ENCODE data around the gene DNAJB8.

DNAJB8 gene

DNA sequence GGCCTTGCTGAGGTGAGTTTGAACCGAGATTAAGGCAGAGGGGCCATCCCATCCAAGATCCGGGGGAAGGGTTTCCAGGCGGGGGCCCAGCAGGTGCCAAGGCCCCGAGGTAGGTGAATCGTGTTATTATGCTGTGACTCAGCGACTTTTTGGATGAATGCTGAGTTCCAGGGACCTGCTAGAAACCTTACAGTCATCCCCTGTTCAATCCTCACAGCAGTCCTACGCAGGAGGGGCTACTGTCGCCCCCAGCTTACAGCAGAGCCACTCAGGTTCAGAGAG, 40.9 kb downstream of the DNAJB8 start:
- no peak for TF ChIP-seq CTCF (IDR thresholded peaks at IDR 0.05; ENCODE audit: low read depth, low read length)
- H3K4me3 ChIP-seq (ENCODE audit: low read depth, low read length) = no peak overlapping the region

DNA sequence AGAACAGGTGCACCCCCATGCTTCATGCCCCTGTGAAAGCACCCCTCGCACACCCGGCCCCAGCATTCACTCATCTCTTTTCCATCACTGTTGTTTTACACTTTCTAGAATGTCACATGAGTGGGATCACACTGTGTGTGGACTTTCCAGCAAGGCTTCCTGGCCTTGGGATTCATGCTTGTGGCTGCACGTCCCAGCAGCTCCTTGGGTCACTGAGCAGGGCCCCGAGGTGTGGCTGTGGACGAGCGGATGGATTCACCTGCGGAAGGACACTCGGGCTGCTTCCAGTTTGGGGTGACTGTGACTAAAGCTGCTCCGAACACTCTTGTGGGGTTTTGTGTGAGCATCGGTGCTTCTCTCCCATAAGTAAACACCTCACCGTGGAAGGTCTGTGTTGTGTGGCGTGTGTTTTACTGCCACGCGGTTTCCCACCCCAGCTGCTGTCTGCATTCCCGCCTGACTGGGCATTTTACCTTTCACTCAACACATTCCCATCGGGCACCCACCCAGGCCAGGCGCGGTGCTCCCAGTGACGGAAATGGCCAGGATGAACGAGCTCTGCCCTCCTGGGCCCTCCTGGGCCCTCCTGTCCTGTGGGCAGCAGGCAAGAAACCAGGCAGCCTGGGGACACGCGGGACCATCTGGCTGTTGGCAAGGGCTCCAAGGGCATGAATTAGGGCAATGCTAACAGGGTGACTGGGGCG, 41.4 kb downstream of the DNAJB8 start:
- no peak overlapping the region for H3K4me3 ChIP-seq (ENCODE audit: low read depth, low read length)
- no peak for TF ChIP-seq CTCF (IDR thresholded peaks at IDR 0.05; ENCODE audit: low read depth, low read length)

- no peak for TF ChIP-seq CTCF (IDR thresholded peaks at IDR 0.05; ENCODE audit: low read depth, low read length)
- H3K4me3 ChIP-seq (ENCODE audit: low read depth, low read length) = no peak overlapping the region
These were observed 42.1 kb downstream of the DNAJB8 start for GRCh38 chr3:128424508-128425069.

DNA sequence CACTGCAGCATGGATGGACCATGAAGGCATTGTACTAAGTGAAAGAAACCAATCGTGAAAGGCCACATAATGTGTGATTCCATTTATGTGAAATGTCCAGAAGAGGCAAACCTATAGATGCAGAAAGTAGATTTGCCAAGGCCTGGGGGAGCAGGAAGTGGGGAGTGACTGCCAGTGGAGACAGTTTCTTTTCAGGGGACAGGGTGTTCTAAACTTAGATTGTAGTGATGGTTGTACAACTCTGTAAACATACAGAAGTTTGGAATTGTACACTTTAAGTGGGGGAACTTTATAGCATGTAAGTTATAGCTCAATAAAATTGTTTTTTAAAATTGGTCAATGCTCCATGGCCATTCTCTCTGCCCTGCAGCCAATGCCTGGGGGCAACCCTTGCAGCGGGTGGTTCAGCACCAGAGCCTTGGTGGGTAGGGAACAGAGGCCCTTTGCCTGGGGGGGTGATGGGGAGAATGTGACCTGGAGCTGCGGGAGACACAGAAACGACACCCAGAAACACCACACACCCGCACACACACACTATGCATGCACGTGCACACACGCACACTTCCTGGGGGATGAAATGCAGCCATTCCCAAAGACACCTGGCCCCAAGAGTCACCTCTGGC, 43.1 kb downstream of the DNAJB8 start:
- no peak overlapping the region for H3K4me3 ChIP-seq (ENCODE audit: low read depth, low read length)
- TF ChIP-seq CTCF (IDR thresholded peaks at IDR 0.05; ENCODE audit: low read depth, low read length) = no peak

- no peak overlapping the region for H3K4me3 ChIP-seq (ENCODE audit: low read depth, low read length)
- no peak for TF ChIP-seq CTCF (IDR thresholded peaks at IDR 0.05; ENCODE audit: low read depth, low read length)
These were observed 43.7 kb downstream of the DNAJB8 start for GRCh38 chr3:128422762-128423524.

- H3K4me3 ChIP-seq (ENCODE audit: low read depth, low read length) = no peak overlapping the region
- no peak for TF ChIP-seq CTCF (IDR thresholded peaks at IDR 0.05; ENCODE audit: low read depth, low read length)
These were observed 44.7 kb downstream of the DNAJB8 start for GRCh38 chr3:128421966-128422365.

DNA sequence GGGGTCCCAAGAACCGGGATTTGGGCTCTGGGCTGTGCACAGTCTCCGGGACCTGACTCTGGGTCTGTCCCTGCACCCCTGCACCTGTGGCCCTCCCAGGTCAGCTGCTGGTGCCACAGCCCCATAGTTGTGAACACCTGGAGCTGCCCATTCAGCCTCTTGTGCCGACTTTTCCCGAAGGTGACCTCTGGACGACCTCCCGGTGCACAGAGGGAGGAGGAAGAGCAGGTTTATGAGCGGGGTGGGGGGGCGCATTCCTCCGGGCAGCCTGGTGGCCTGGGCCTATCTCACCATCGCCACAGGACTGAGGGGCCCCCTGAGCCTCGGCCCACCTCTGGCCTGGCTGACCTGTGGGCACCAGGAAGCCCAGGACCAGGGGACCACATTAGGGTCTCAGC, 45.3 kb downstream of the DNAJB8 start:
- no peak overlapping the region for H3K4me3 ChIP-seq (ENCODE audit: low read depth, low read length)
- TF ChIP-seq CTCF (IDR thresholded peaks at IDR 0.05; ENCODE audit: low read depth, low read length) = no peak
